ENCODE data around the gene ZNF521.

DNA sequence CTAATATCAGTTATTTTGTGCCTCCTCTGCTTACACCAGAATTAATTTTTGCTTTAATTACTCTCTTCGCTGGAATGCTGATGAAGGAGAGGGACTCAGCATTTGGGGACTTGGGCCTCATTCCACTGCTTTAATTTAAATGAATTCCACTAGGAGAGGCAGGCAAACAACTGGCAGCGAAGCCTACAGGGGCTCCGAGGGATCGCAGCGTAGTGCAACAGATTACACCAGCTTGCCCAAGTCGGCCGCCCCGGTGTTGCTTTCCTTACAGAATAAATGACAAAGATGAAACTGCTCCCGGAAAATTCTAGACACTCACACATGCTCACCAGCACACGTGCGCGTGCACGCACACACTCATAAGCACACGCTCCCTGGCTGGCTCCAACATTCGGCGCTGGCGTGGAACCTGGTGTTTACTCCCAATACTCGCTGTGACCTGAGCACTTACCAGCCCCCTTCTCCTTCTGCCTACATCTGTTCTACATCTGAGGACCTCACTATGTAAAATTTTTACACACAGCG is 175.4 kb downstream of the ZNF521 start:
- TF ChIP-seq, protein P1, sequence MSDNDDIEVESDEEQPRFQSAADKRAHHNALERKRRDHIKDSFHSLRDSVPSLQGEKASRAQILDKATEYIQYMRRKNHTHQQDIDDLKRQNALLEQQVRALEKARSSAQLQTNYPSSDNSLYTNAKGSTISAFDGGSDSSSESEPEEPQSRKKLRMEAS (IDR thresholded peaks at IDR 0.05) = no peak
- TF ChIP-seq EP300 (IDR thresholded peaks at IDR 0.05; ENCODE audit: borderline replicate concordance) (no peak), TCF12 (IDR thresholded peaks at IDR 0.05; ENCODE audit: low read depth) (no peak), TAF1 (IDR thresholded peaks at IDR 0.05; ENCODE audit: low read depth) (no peak), RAD21 (IDR thresholded peaks at IDR 0.05; ENCODE audit: low read depth) (no peak), YY1 (IDR thresholded peaks at IDR 0.05; ENCODE audit: low read depth) (no peak), EGR1 (IDR thresholded peaks at IDR 0.05) (no peak), CREB1 (IDR thresholded peaks at IDR 0.05; ENCODE audit: low read depth) (no peak), CEBPB (IDR thresholded peaks at IDR 0.05) (no peak)
